Prostate gland (tissue), 2 donors: ENCODE results near the gene DSCAML1. TPM values are rescaled to one million over a fixed set of nuclear protein-coding genes. Genes with fewer than 3 reads are reported as not detected.

Experiments
- DNase-seq: peaks from one replicate; pipeline ENCODE4 v3.0.0-alpha.2; 2019; ENCODE audit warnings: low spot score
- H3K27ac ChIP-seq, 2 donors: fragments of 200-600 bp; sonication (generic); 2 replicates each; pipeline ENCODE4 v1.5.1; 2017 to 2019
- H3K27me3 ChIP-seq: fragments of 200-600 bp; sonication (generic); replicated peaks from 2 replicates; pipeline ENCODE4 v1.5.1; 2019; ENCODE audit not compliant: insufficient read depth
- H3K36me3 ChIP-seq, 2 donors: fragments of 200-600 bp; sonication (generic); 1 replicate in 1 of 2; 2 replicates in 1 of 2; pipeline versions ENCODE4 v1.5.1 to v1.8.1; 2017 to 2019
- H3K4me1 ChIP-seq: fragments of 200-600 bp; sonication (generic); replicated peaks from 2 replicates; pipeline ENCODE4 v1.5.1; 2019
- H3K4me3 ChIP-seq, 2 donors: fragments of 200-600 bp; sonication (generic); 2 replicates each; pipeline ENCODE4 v1.5.1; 2017 to 2019
- H3K9me3 ChIP-seq: fragments of 200-600 bp; sonication (generic); 2 replicates; pipeline ENCODE4 v1.5.1; 2017
- CTCF ChIP-seq, 4 experiments: fragments of 200-600 bp in 2 of 4; fragments of 450-650 bp in 2 of 4; sonication (generic) in 2 of 4; IDR thresholded peaks; 1 replicate in 3 of 4; 2 replicates in 1 of 4; pipeline ENCODE4 v1.5.1; 2016 to 2019; ENCODE audit warnings: antibody characterized with exemption in 4 of 4, mild to moderate bottlenecking in 2 of 4, moderate library complexity in 2 of 4
- POLR2A ChIP-seq: fragments of 450-650 bp; IDR thresholded peaks from one replicate; pipeline ENCODE4 v1.6.1; 2016; ENCODE audit warnings: antibody characterized with exemption, mild to moderate bottlenecking
- POLR2AphosphoS5 ChIP-seq: sonication (generic); formaldehyde crosslinking; IDR thresholded peaks from one replicate; pipeline ENCODE4 v1.6.1; 2017; ENCODE audit warnings: antibody characterized with exemption
- WGBS: methylation state at CpG from one replicate; pipeline ENCODE4 v1.1.5; 2018; 5-methylcytosine and 5-hydroxymethylcytosine counted together
- intact Hi-C: fragments of 100-400 bp; cut with DNase I; formaldehyde crosslinking; loops from one replicate; pipeline ENCODE4 v1.14.2; 2022
- total RNA-seq, 2 donors: library from RNA; depleted of rRNA; stranded (reverse); fragments of >200 nt; gene quantifications; one replicate each; pipeline ENCODE4 v1.1.0, GENCODE V29; 2016

The DSCAML1 gene
- total RNA-seq, 2 donors from 2014 or later, result 0.14 to 2.8 TPM

GRCh38 chr11:117772360-117772759 is 24.7 kb downstream of the DSCAML1 start:
- H3K36me3 ChIP-seq, result no peaks in the 10 kb centered on the region
- H3K9me3 ChIP-seq, result no peaks in the 10 kb centered on the region
- no peak for TF ChIP-seq CTCF (IDR thresholded peaks at IDR 0.05)
- TF ChIP-seq POLR2AphosphoS5, result no peak
- no peak for TF ChIP-seq POLR2A
- intact Hi-C loops, result no loop called here
- H3K27me3 ChIP-seq, result no peaks in the 10 kb centered on the region
- H3K27ac ChIP-seq, result no peak overlapping the region
- WGBS, result 93% methylated on average over 6 of the region's 6 CpGs
- no peak for DNase-seq
- H3K4me1 ChIP-seq, result no peaks in the 10 kb centered on the region
- no peak overlapping the region for H3K4me3 ChIP-seq

- Histone ChIP-seq H3K4me3 (no peak overlapping the region), H3K4me1 (no peaks in the 10 kb centered on the region), H3K27me3 (no peaks in the 10 kb centered on the region), H3K9me3 (no peaks in the 10 kb centered on the region), H3K36me3 (no peaks in the 10 kb centered on the region), H3K27ac (no peak overlapping the region)
- 91% methylated on average over 7 of the region's 7 CpGs for WGBS
- intact Hi-C loops, result no loop called here
- TF ChIP-seq POLR2A (no peak), CTCF (IDR thresholded peaks at IDR 0.05) (no peak), POLR2AphosphoS5 (no peak)
- DNase-seq, result no peak
These were observed 25.2 kb downstream of the DSCAML1 start for GRCh38 chr11:117771841-117772240.

GRCh38 chr11:117771197-117771596 is 25.8 kb downstream of the DSCAML1 start:
- H3K27ac ChIP-seq, result no peak overlapping the region
- no peak for DNase-seq
- H3K9me3 ChIP-seq, result no peaks in the 10 kb centered on the region
- intact Hi-C loops, result no loop called here
- H3K4me1 ChIP-seq, result no peaks in the 10 kb centered on the region
- no peak for TF ChIP-seq POLR2AphosphoS5
- no peak for TF ChIP-seq POLR2A
- TF ChIP-seq CTCF (IDR thresholded peaks at IDR 0.05), result no peak
- 84% methylated on average over 6 of the region's 6 CpGs for WGBS
- no peak overlapping the region for H3K4me3 ChIP-seq
- no peaks in the 10 kb centered on the region for H3K36me3 ChIP-seq
- no peaks in the 10 kb centered on the region for H3K27me3 ChIP-seq

- Histone ChIP-seq H3K9me3 (no peaks in the 10 kb centered on the region), H3K4me1 (no peaks in the 10 kb centered on the region), H3K27ac (no peak overlapping the region), H3K36me3 (no peaks in the 10 kb centered on the region), H3K4me3 (no peak overlapping the region), H3K27me3 (no peaks in the 10 kb centered on the region)
- WGBS, result 83% methylated on average over 4 of the region's 4 CpGs
- intact Hi-C loops, result no loop called here
- TF ChIP-seq POLR2A (no peak), POLR2AphosphoS5 (no peak), CTCF (IDR thresholded peaks at IDR 0.05) (no peak)
- DNase-seq, result no peak
These were observed 27.0 kb downstream of the DSCAML1 start for GRCh38 chr11:117770061-117770460.

GRCh38 chr11:117769533-117769932 is 27.5 kb downstream of the DSCAML1 start:
- H3K4me1 ChIP-seq, result no peaks in the 10 kb centered on the region
- intact Hi-C loops, result no loop called here
- H3K27me3 ChIP-seq, result no peaks in the 10 kb centered on the region
- H3K27ac ChIP-seq, result no peak overlapping the region
- H3K9me3 ChIP-seq, result no peaks in the 10 kb centered on the region
- H3K36me3 ChIP-seq, result no peaks in the 10 kb centered on the region
- WGBS, result 98% methylated on average over 2 of the region's 2 CpGs
- no peak for DNase-seq
- TF ChIP-seq CTCF (IDR thresholded peaks at IDR 0.05), result no peak
- TF ChIP-seq POLR2A, result no peak
- TF ChIP-seq POLR2AphosphoS5, result no peak
- H3K4me3 ChIP-seq, result no peak overlapping the region
